ENCODE results near the gene MTMR2. TPM values are rescaled to one million over a fixed set of nuclear protein-coding genes. Genes with fewer than 3 reads are reported as not detected.

The MTMR2 gene
- total and polyA plus RNA-seq, 2 experiments from 2014 or later, result 15.0 to 28.0 TPM

DNA sequence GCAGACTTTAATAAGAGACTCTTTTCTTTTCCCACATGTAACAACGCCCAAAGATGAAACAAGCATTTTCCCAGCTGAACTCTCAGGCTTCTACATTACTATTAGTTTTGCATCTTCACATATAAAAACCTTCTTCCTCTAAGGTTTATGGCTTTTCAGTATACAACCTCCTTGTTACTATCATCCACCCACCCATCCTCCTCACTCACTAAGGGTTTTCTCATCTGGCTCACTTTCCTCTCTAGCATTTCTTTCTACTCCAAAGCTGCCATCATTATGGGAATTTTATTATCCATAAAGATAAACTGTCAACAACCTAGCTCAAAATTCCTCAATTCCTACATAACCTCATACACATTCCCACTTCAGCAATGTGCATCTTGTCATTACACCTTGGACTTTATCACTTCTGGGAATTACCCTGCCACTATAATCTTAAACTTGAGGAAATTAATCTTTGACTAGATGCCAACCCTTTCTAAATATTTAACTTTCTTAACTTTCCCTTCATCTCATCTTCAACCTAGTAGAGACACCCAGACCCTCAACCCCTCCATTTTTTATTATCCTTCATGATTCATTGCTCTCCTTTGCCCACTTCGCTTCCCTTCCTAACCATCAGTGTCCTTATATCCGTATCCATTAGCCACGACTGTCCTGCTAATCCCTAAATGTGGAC is 30.9 kb downstream of the MTMR2 start:
- Histone ChIP-seq H3K4me1 (ENCODE audit: low read depth) (no peaks in the 10 kb centered on the region), H3K27me3 (no peaks in the 10 kb centered on the region), H3K4me3 (no peak overlapping the region), H3K27ac (no peak overlapping the region), H3K9me3 (ENCODE audit: low read depth) (no peaks in the 10 kb centered on the region), H3K36me3 (no peaks in the 10 kb centered on the region)
- DNase-seq (ENCODE audit: low read depth in 1 of 2, low spot score in 1 of 2), result no peak
- no peak for TF ChIP-seq CTCF (IDR thresholded peaks at IDR 0.05; ENCODE audit: low read depth, low read length)

DNA sequence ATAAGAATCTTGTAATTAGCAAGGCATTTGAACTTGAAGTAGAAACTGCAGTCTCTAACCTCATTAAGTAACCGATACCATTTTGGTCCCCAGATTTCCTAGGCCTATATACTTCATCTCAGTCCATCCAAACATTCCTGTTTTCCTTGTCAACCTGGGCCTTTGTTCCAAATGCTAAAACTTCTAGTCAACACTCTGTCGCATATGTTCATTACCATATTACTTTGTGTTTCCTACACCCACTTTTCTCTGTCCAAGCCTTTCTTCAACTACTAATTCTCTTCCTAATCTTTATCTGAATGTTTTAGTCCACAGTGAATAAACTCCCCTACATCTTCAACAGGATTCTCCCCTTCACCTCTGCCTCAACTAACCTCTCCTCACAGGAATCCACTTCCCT is 31.4 kb downstream of the MTMR2 start:
- no peaks in the 10 kb centered on the region for H3K36me3 ChIP-seq
- no peak overlapping the region for H3K27ac ChIP-seq
- no peaks in the 10 kb centered on the region for H3K4me1 ChIP-seq (ENCODE audit: low read depth)
- TF ChIP-seq CTCF (IDR thresholded peaks at IDR 0.05; ENCODE audit: low read depth, low read length), result no peak
- DNase-seq (ENCODE audit: low read depth in 1 of 2, low spot score in 1 of 2), result no peak
- no peaks in the 10 kb centered on the region for H3K9me3 ChIP-seq (ENCODE audit: low read depth)
- no peak overlapping the region for H3K4me3 ChIP-seq
- H3K27me3 ChIP-seq, result no peaks in the 10 kb centered on the region

GRCh38 chr11:95891423-95892170 is 32.3 kb downstream of the MTMR2 start:
- no peak overlapping the region for H3K4me3 ChIP-seq
- no peaks in the 10 kb centered on the region for H3K4me1 ChIP-seq (ENCODE audit: low read depth)
- no peaks in the 10 kb centered on the region for H3K27me3 ChIP-seq
- H3K27ac ChIP-seq, result no peak overlapping the region
- no peak for TF ChIP-seq CTCF (IDR thresholded peaks at IDR 0.05; ENCODE audit: low read depth, low read length)
- H3K9me3 ChIP-seq (ENCODE audit: low read depth), result no peaks in the 10 kb centered on the region
- peaks cover 8% of the 10 kb centered on the region for H3K36me3 ChIP-seq
- no peak for DNase-seq (ENCODE audit: low read depth in 1 of 2, low spot score in 1 of 2)

- no peak overlapping the region for H3K27ac ChIP-seq
- no peak overlapping the region for H3K4me3 ChIP-seq
- H3K9me3 ChIP-seq (ENCODE audit: low read depth), result no peaks in the 10 kb centered on the region
- peaks cover 14% of the 10 kb centered on the region for H3K36me3 ChIP-seq
- H3K27me3 ChIP-seq, result no peaks in the 10 kb centered on the region
- DNase-seq (ENCODE audit: low read depth in 1 of 2, low spot score in 1 of 2), result no peak
- H3K4me1 ChIP-seq (ENCODE audit: low read depth), result no peaks in the 10 kb centered on the region
- no peak for TF ChIP-seq CTCF (IDR thresholded peaks at IDR 0.05; ENCODE audit: low read depth, low read length)
These were observed 35.1 kb downstream of the MTMR2 start for GRCh38 chr11:95888852-95889251.

GRCh38 chr11:95888439-95888838 is 35.5 kb downstream of the MTMR2 start:
- no peak for TF ChIP-seq CTCF (IDR thresholded peaks at IDR 0.05; ENCODE audit: low read depth, low read length)
- Histone ChIP-seq H3K4me3 (no peak overlapping the region), H3K27ac (no peak overlapping the region), H3K27me3 (no peaks in the 10 kb centered on the region), H3K4me1 (ENCODE audit: low read depth) (no peaks in the 10 kb centered on the region), H3K36me3 (peaks cover 14% of the 10 kb centered on the region), H3K9me3 (ENCODE audit: low read depth) (no peaks in the 10 kb centered on the region)
- no peak for DNase-seq (ENCODE audit: low read depth in 1 of 2, low spot score in 1 of 2)
